Measurements from ENCODE around the gene EEF1AKMT3. TPM values are rescaled to one million over a fixed set of nuclear protein-coding genes. Genes with fewer than 3 reads are reported as not detected.

The EEF1AKMT3 gene
- total and polyA plus RNA-seq, 2 experiments from 2014 or later, result 1.3 to 5.3 TPM

- Histone ChIP-seq H3K79me2 (replicated peaks; ENCODE audit: insufficient read depth) (no peaks in the 10 kb centered on the region), H3K36me3 (ENCODE audit: insufficient read depth) (no peaks in the 10 kb centered on the region), H3K4me2 (no peak overlapping the region), H3K4me3 (no peak overlapping the region), H3K4me1 (ENCODE audit: insufficient read depth) (peaks cover 15% of the 10 kb centered on the region), H3K27me3 (ENCODE audit: insufficient read depth) (peaks cover 100% of the 10 kb centered on the region), H3K9me2 (ENCODE audit: insufficient read depth) (no peaks in the 10 kb centered on the region), H3K27ac (ENCODE audit: low read depth) (no peak overlapping the region), H2AFZ (no peak overlapping the region), H3F3A (replicated peaks; ENCODE audit: low read depth) (peaks cover 10% of the 10 kb centered on the region), H4K20me1 (replicated peaks; ENCODE audit: insufficient read depth) (no peaks in the 10 kb centered on the region; the same call in 1 of the 2 replicates)
- Mint-ChIP-seq H3K9me3 (peaks cover 2% of the 10 kb centered on the region), H3K4me1 (peaks cover 24% of the 10 kb centered on the region), H3K27me3 (ENCODE audit: insufficient read depth, low read depth, poor library complexity) (peaks cover 95% of the 10 kb centered on the region), H3K36me3 (ENCODE audit: low read depth) (no peaks in the 10 kb centered on the region; the same call in 2 of the 3 replicates), H3K4me3 (no peak overlapping the region), H3K27ac (no peak overlapping the region)
- DNase-seq (ENCODE audit: low spot score) (no peak), ATAC-seq (no peak)
- TF ChIP-seq ZNF331 (CRISPR knock-in tag; IDR thresholded peaks at IDR 0.05; ENCODE audit: low read depth), result no peak
- TF ChIP-seq CREB1 (CRISPR knock-in tag; IDR thresholded peaks at IDR 0.05; ENCODE audit: low read depth), result no peak
- TF ChIP-seq ZNF114 (CRISPR knock-in tag; IDR thresholded peaks at IDR 0.05), result no peak
- no peak for TF ChIP-seq EZH2phosphoT487 (IDR thresholded peaks at IDR 0.05; ENCODE audit: unreplicated experiment)
- no peak for TF ChIP-seq REST (IDR thresholded peaks at IDR 0.05; ENCODE audit: unreplicated experiment)
- TF ChIP-seq STAT1 (IDR thresholded peaks at IDR 0.05; ENCODE audit: unreplicated experiment), result no peak
- TF ChIP-seq CTCF (conservative IDR thresholded peaks at IDR 0.05; ENCODE audit: low read depth in 2 of 2), result no peak
- no peak for TF ChIP-seq POLR2AphosphoS5 (IDR thresholded peaks at IDR 0.05; ENCODE audit: low read depth)
- no peak for TF ChIP-seq JUNB (IDR thresholded peaks at IDR 0.05; ENCODE audit: unreplicated experiment)
- no peak for TF ChIP-seq NANOG (IDR thresholded peaks at IDR 0.05; ENCODE audit: borderline replicate concordance)
- no peak for TF ChIP-seq ZNF462 (CRISPR knock-in tag; IDR thresholded peaks at IDR 0.05)
- no peak for TF ChIP-seq EZH2 (IDR thresholded peaks at IDR 0.05; ENCODE audit: low read depth, unreplicated experiment)
- TF ChIP-seq, protein P1, sequence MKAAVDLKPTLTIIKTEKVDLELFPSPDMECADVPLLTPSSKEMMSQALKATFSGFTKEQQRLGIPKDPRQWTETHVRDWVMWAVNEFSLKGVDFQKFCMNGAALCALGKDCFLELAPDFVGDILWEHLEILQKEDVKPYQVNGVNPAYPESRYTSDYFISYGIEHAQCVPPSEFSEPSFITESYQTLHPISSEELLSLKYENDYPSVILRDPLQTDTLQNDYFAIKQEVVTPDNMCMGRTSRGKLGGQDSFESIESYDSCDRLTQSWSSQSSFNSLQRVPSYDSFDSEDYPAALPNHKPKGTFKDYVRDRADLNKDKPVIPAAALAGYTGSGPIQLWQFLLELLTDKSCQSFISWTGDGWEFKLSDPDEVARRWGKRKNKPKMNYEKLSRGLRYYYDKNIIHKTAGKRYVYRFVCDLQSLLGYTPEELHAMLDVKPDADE (IDR thresholded peaks at IDR 0.05), result no peak
These were observed 39.5 kb upstream of the EEF1AKMT3 start for GRCh38 chr12:57732726-57733593.
